ENCODE results near the gene ALB. TPM values are rescaled to one million over a fixed set of nuclear protein-coding genes. Genes with fewer than 3 reads are reported as not detected.
A peak's percentile ranks its signal among the peaks of the same experiment; 100 is the strongest.

Gene ALB
- total RNA-seq, 4 donors from 2014 or later, result 0.27 to 0.56 TPM; not detected in 2

DNA sequence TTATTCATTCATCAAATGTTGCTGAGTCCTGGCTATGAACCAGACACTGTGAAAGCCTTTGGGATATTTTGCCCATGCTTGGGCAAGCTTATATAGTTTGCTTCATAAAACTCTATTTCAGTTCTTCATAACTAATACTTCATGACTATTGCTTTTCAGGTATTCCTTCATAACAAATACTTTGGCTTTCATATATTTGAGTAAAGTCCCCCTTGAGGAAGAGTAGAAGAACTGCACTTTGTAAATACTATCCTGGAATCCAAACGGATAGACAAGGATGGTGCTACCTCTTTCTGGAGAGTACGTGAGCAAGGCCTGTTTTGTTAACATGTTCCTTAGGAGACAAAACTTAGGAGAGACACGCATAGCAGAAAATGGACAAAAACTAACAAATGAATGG, 30.2 kb downstream of the ALB start:
- Histone ChIP-seq H3K36me3 (no peaks in the 10 kb centered on the region), H3K4me1 (no peaks in the 10 kb centered on the region), H3K9me3 (no peaks in the 10 kb centered on the region), H3K27me3 (no peaks in the 10 kb centered on the region), H3K4me3 (replicated peaks in 1 of 3) (no peak overlapping the region), H3K27ac (no peak overlapping the region)
- 32 to 41% methylated on average over 3 of the region's 3 CpGs for WGBS, 2 donors
- DNase-seq, result no peak
- TF ChIP-seq POLR2A (IDR thresholded peaks at IDR 0.05), result no peak
- TF ChIP-seq, protein P1, sequence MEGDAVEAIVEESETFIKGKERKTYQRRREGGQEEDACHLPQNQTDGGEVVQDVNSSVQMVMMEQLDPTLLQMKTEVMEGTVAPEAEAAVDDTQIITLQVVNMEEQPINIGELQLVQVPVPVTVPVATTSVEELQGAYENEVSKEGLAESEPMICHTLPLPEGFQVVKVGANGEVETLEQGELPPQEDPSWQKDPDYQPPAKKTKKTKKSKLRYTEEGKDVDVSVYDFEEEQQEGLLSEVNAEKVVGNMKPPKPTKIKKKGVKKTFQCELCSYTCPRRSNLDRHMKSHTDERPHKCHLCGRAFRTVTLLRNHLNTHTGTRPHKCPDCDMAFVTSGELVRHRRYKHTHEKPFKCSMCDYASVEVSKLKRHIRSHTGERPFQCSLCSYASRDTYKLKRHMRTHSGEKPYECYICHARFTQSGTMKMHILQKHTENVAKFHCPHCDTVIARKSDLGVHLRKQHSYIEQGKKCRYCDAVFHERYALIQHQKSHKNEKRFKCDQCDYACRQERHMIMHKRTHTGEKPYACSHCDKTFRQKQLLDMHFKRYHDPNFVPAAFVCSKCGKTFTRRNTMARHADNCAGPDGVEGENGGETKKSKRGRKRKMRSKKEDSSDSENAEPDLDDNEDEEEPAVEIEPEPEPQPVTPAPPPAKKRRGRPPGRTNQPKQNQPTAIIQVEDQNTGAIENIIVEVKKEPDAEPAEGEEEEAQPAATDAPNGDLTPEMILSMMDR (IDR thresholded peaks at IDR 0.05), result peak in 3 of 6 experiments; percentile 12 to 51 (median 37)
- intact Hi-C loops (cut with DNase I), result no loop called here

DNA sequence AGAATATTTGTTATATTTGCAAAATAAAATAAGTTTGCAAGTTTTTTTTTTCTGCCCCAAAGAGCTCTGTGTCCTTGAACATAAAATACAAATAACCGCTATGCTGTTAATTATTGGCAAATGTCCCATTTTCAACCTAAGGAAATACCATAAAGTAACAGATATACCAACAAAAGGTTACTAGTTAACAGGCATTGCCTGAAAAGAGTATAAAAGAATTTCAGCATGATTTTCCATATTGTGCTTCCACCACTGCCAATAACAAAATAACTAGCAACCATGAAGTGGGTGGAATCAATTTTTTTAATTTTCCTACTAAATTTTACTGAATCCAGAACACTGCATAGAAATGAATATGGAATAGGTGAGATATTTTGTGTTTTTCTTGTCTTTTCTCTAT, 31.9 kb downstream of the ALB start, which contains the start of gene AFP:
Gene AFP, plus strand, starts transcription at position 238 of the 400 bp plus-strand sequence. Its CDS starts 42 bp downstream, at position 280.
- H3K4me1 ChIP-seq, result no peaks in the 10 kb centered on the region
- H3K36me3 ChIP-seq, result no peaks in the 10 kb centered on the region
- H3K27ac ChIP-seq, result no peak within 1 kb of the TSS
- TF ChIP-seq, protein P1 (IDR thresholded peaks at IDR 0.05), result no peak
- no peak for TF ChIP-seq POLR2A (IDR thresholded peaks at IDR 0.05)
- H3K27me3 ChIP-seq, result no peaks in the 10 kb centered on the region
- no peak for DNase-seq
- H3K4me3 ChIP-seq (replicated peaks in 1 of 3), result no peak within 1 kb of the TSS
- no peaks in the 10 kb centered on the region for H3K9me3 ChIP-seq
- intact Hi-C loops (cut with DNase I), result no loop called here
- WGBS, 2 donors, result 79 to 84% methylated on average over 1 of the region's 1 CpG

DNA sequence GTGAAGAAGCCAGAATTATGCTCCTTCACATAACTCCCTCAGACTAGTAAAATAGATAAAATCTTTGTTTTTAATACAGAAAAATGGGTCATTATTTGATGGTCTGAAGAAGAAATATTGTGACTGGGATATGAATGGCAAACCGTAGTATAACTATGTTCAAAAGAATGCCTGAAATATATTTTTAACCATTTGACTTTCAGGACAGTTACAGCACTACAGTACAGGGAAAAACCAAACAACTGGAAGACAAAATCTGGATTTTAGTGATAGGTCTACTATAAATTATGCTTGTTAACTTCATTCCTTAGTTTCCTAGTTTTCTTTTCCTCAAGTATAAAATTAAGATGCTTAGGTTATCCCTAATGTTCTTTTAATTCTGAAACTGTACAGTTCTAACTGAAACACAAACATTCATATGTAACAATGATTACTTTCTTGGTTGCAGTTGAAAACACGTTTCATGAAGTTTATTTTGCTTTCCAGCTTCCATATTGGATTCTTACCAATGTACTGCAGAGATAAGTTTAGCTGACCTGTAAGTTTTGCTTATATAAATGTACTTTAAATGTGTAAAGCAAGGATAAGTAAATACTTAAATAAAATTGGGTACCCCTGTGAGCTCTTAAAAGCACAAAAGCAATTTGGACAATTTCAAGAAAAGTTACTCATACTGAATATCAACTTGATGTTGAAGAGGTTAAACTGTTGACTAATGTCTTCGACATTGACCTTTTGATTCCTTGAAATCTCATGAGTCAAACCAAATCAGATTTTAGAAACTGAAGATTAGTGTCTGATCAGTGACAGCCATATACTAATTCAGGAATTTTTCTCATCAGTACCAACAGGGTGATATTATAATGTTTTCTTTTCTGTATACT, 32.8 kb downstream of the ALB start:
- TF ChIP-seq, protein P1 (IDR thresholded peaks at IDR 0.05), result no peak
- TF ChIP-seq POLR2A (IDR thresholded peaks at IDR 0.05), result no peak
- intact Hi-C loops (cut with DNase I), result no loop called here
- H3K4me3 ChIP-seq (replicated peaks in 1 of 3), result no peak overlapping the region
- H3K4me1 ChIP-seq, result no peaks in the 10 kb centered on the region
- no peak for DNase-seq
- WGBS, 2 donors, result 71 to 74% methylated on average over 3 of the region's 3 CpGs
- no peaks in the 10 kb centered on the region for H3K9me3 ChIP-seq
- no peak overlapping the region for H3K27ac ChIP-seq
- H3K27me3 ChIP-seq, result no peaks in the 10 kb centered on the region
- no peaks in the 10 kb centered on the region for H3K36me3 ChIP-seq

DNA sequence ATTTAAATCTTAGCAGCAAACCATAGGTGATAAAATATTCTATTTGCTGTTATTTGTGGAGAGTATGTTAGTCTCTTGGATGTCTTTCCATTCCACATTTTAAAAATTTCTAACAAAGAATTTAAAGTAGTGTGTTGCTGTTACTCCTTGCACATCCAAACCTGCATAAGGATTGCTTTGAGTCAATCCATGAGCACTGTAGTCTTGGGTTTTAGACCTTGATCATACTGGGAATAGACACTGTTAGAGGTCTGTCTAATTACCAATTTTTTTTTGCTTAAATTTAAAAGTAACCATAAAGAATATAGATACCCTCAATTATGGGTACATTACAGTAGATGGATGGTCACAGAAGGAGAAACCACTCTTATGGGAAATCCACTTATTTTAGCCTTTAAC, 33.5 kb downstream of the ALB start:
- no peak for DNase-seq
- H3K4me1 ChIP-seq, result no peaks in the 10 kb centered on the region

DNA sequence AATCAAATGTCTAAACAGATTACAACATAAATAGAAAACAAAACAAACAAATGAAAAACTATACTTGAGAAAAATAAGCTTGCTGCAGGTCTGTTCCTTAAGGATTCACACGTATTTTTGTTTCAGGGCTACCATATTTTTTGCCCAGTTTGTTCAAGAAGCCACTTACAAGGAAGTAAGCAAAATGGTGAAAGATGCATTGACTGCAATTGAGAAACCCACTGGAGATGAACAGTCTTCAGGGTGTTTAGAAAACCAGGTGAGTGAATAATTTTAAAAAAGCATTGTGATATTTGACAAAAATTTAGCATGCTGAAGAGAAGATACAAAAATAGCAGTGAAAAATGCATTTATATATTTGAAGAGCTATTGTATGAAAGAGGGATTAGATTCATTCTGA, 34.0 kb downstream of the ALB start:
- no peak overlapping the region for H3K27ac ChIP-seq
- TF ChIP-seq, protein P1 (IDR thresholded peaks at IDR 0.05), result no peak
- no peak for TF ChIP-seq POLR2A (IDR thresholded peaks at IDR 0.05)
- H3K4me3 ChIP-seq (replicated peaks in 1 of 3), result no peak overlapping the region
- H3K4me1 ChIP-seq, result no peaks in the 10 kb centered on the region
- H3K9me3 ChIP-seq, result no peaks in the 10 kb centered on the region
- 77 to 80% methylated on average over 1 of the region's 1 CpG for WGBS, 2 donors
- H3K36me3 ChIP-seq, result no peaks in the 10 kb centered on the region
- H3K27me3 ChIP-seq, result no peaks in the 10 kb centered on the region
- no peak for DNase-seq
- intact Hi-C loops (cut with DNase I), result no loop called here

More for the DNA sequence above, 33.5 kb downstream of the ALB start:
- intact Hi-C loops (cut with DNase I), result no loop called here
- H3K27me3 ChIP-seq, result no peaks in the 10 kb centered on the region
- H3K36me3 ChIP-seq, result no peaks in the 10 kb centered on the region
- H3K4me3 ChIP-seq (replicated peaks in 1 of 3), result no peak overlapping the region
- TF ChIP-seq POLR2A (IDR thresholded peaks at IDR 0.05), result no peak
- TF ChIP-seq, protein P1 (IDR thresholded peaks at IDR 0.05), result no peak
- H3K27ac ChIP-seq, result no peak overlapping the region
- no peaks in the 10 kb centered on the region for H3K9me3 ChIP-seq

Measured in thyroid gland (tissue), 4 donors.